H1 (cell line): ENCODE results near the gene RASGRF1.

Source experiments
- CREB1 ChIP-seq: IDR thresholded peaks from 2 replicates; pipeline ENCODE4 v1.6.1; 2012; ENCODE audit warnings: inconsistent platforms
- CTCF ChIP-seq, 3 experiments: IDR thresholded peaks; 1 replicate in 2 of 3; 2 replicates in 1 of 3; pipeline versions ENCODE4 v1.5.1 to v1.6.1; 2011; ENCODE audit warnings: low read length in 3 of 3, mild to moderate bottlenecking in 3 of 3, inconsistent platforms in 2 of 3, low read depth in 1 of 3, moderate library complexity in 1 of 3; ENCODE audit not compliant: insufficient read depth in 1 of 3; ENCODE audit errors: control extremely low read depth in 1 of 3
- EP300 ChIP-seq, 2 experiments: IDR thresholded peaks; 1 replicate in 1 of 2; 2 replicates in 1 of 2; pipeline ENCODE4 v1.6.1; 2011 to 2012; ENCODE audit warnings: low read depth in 2 of 2, low read length in 2 of 2, mild to moderate bottlenecking in 2 of 2, borderline replicate concordance in 1 of 2, inconsistent platforms in 1 of 2, moderate library complexity in 1 of 2
- POLR2AphosphoS5 ChIP-seq: IDR thresholded peaks from 2 replicates; pipeline ENCODE4 v1.6.1; 2011; ENCODE audit warnings: low read depth, low read length
- TF ChIP-seq, protein P1 (sequence below): fragments of 300-600 bp; sonication (generic); IDR thresholded peaks from 2 replicates; pipeline ENCODE4 v1.7.1; 2012; ENCODE audit warnings: low read length, moderate library complexity, mild to moderate bottlenecking, inconsistent platforms; ENCODE audit not compliant: insufficient replicate concordance
- TF ChIP-seq, protein P2 (sequence below): IDR thresholded peaks from 2 replicates; pipeline ENCODE4 v1.6.1; 2011; ENCODE audit warnings: low read depth, mild to moderate bottlenecking, low read length; ENCODE audit not compliant: insufficient read depth

DNA sequence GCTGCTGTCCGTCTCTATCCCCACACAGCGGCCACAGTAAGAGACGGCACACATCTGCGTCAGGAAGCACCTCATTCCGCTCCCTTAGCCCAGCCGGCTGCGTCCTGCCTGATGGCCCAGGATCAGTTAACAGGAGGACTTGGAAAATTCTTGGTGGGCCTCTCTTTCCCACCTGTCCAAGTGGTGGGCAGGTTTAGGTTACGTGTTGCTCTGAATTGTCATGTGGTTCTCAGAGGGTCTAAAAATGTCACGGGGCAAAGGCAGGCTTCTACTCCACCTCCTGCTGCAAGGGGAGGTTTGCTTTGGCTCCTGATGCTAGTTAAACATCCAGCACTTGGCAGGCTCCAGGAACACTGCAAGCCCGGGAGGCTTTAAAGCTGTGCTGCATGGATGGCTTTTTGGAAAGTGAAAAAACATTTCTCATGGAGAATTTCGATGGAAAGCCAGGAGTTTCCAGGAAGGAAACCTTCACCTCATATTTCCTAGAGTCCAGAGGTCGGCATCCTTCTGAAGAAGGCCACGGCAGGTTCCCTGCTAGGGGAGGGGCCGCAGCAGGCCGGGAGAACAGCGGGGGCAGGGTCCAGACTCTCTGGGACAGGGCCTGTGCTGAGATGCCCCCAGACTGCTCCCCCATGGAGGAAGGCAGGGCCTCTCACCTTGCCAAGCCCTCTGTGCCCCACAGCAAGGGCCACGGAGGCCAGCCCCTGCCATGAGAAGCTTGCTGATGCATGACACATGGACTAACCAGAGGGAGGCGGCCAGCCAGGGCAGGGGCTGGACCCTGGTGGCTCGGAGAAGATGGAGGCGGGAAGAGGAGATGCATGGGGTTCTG is 156.5 kb downstream of the RASGRF1 start:
- TF ChIP-seq, protein P1, sequence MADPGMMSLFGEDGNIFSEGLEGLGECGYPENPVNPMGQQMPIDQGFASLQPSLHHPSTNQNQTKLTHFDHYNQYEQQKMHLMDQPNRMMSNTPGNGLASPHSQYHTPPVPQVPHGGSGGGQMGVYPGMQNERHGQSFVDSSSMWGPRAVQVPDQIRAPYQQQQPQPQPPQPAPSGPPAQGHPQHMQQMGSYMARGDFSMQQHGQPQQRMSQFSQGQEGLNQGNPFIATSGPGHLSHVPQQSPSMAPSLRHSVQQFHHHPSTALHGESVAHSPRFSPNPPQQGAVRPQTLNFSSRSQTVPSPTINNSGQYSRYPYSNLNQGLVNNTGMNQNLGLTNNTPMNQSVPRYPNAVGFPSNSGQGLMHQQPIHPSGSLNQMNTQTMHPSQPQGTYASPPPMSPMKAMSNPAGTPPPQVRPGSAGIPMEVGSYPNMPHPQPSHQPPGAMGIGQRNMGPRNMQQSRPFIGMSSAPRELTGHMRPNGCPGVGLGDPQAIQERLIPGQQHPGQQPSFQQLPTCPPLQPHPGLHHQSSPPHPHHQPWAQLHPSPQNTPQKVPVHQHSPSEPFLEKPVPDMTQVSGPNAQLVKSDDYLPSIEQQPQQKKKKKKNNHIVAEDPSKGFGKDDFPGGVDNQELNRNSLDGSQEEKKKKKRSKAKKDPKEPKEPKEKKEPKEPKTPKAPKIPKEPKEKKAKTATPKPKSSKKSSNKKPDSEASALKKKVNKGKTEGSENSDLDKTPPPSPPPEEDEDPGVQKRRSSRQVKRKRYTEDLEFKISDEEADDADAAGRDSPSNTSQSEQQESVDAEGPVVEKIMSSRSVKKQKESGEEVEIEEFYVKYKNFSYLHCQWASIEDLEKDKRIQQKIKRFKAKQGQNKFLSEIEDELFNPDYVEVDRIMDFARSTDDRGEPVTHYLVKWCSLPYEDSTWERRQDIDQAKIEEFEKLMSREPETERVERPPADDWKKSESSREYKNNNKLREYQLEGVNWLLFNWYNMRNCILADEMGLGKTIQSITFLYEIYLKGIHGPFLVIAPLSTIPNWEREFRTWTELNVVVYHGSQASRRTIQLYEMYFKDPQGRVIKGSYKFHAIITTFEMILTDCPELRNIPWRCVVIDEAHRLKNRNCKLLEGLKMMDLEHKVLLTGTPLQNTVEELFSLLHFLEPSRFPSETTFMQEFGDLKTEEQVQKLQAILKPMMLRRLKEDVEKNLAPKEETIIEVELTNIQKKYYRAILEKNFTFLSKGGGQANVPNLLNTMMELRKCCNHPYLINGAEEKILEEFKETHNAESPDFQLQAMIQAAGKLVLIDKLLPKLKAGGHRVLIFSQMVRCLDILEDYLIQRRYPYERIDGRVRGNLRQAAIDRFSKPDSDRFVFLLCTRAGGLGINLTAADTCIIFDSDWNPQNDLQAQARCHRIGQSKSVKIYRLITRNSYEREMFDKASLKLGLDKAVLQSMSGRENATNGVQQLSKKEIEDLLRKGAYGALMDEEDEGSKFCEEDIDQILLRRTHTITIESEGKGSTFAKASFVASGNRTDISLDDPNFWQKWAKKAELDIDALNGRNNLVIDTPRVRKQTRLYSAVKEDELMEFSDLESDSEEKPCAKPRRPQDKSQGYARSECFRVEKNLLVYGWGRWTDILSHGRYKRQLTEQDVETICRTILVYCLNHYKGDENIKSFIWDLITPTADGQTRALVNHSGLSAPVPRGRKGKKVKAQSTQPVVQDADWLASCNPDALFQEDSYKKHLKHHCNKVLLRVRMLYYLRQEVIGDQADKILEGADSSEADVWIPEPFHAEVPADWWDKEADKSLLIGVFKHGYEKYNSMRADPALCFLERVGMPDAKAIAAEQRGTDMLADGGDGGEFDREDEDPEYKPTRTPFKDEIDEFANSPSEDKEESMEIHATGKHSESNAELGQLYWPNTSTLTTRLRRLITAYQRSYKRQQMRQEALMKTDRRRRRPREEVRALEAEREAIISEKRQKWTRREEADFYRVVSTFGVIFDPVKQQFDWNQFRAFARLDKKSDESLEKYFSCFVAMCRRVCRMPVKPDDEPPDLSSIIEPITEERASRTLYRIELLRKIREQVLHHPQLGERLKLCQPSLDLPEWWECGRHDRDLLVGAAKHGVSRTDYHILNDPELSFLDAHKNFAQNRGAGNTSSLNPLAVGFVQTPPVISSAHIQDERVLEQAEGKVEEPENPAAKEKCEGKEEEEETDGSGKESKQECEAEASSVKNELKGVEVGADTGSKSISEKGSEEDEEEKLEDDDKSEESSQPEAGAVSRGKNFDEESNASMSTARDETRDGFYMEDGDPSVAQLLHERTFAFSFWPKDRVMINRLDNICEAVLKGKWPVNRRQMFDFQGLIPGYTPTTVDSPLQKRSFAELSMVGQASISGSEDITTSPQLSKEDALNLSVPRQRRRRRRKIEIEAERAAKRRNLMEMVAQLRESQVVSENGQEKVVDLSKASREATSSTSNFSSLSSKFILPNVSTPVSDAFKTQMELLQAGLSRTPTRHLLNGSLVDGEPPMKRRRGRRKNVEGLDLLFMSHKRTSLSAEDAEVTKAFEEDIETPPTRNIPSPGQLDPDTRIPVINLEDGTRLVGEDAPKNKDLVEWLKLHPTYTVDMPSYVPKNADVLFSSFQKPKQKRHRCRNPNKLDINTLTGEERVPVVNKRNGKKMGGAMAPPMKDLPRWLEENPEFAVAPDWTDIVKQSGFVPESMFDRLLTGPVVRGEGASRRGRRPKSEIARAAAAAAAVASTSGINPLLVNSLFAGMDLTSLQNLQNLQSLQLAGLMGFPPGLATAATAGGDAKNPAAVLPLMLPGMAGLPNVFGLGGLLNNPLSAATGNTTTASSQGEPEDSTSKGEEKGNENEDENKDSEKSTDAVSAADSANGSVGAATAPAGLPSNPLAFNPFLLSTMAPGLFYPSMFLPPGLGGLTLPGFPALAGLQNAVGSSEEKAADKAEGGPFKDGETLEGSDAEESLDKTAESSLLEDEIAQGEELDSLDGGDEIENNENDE: no peak
- TF ChIP-seq CTCF (IDR thresholded peaks at IDR 0.05; ENCODE audit: control extremely low read depth in 1 of 3, insufficient read depth in 1 of 3, low read depth in 1 of 3, low read length in 3 of 3) (no peak), POLR2AphosphoS5 (no peak), EP300 (IDR thresholded peaks at IDR 0.05; ENCODE audit: borderline replicate concordance in 1 of 2, low read depth in 2 of 2, low read length in 2 of 2) (no peak), CREB1 (no peak)
- TF ChIP-seq, protein P2, sequence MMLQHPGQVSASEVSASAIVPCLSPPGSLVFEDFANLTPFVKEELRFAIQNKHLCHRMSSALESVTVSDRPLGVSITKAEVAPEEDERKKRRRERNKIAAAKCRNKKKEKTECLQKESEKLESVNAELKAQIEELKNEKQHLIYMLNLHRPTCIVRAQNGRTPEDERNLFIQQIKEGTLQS: no peak
